GM19035 (cell line): ENCODE data around the gene PEA15.

ENCODE experiments used
- ATAC-seq: cut with Tn5 transposase; IDR thresholded peaks from one replicate; pipeline ENCODE4 v1.9.1; 2021; ENCODE audit not compliant: unreplicated experiment

PEA15 gene

DNA sequence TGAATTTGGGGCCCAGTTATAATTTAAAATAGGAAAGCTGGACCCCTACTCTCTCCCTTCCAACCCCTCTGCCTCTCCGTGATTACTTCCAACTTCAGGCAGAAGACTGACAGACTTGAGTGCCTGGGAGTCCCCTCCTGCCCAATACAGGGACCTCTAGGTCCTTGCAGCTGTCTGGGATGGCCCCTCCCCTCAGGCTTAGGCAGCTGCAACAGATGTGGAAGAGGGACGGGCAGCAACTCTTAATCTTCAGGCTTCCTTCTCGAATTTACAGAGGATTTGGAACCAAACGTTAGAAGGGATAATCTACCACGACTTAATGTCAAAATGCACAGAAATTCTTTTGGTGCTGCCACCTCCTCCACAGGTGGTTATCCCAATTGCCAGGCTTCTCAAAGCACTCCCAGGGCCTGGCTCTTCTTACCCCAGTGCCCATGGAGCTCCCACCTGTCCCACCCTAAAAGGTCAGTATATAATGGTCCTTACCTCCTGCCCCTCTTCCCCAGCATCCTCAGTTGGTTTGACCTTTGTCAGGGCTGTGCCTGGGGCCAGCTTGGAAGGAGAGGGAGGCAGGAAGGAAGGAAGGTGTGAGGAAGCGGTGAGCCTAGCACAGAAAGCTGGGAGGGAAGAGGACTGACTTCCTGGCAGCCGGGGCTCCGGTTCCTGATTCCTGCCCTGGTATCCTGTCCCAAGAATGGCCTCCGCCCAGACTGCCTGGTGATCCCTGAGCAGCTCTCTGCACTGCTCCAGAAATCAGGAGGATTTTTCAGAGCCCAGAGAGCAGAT, 2.8 kb downstream of the PEA15 start:
- ATAC-seq: no peak

DNA sequence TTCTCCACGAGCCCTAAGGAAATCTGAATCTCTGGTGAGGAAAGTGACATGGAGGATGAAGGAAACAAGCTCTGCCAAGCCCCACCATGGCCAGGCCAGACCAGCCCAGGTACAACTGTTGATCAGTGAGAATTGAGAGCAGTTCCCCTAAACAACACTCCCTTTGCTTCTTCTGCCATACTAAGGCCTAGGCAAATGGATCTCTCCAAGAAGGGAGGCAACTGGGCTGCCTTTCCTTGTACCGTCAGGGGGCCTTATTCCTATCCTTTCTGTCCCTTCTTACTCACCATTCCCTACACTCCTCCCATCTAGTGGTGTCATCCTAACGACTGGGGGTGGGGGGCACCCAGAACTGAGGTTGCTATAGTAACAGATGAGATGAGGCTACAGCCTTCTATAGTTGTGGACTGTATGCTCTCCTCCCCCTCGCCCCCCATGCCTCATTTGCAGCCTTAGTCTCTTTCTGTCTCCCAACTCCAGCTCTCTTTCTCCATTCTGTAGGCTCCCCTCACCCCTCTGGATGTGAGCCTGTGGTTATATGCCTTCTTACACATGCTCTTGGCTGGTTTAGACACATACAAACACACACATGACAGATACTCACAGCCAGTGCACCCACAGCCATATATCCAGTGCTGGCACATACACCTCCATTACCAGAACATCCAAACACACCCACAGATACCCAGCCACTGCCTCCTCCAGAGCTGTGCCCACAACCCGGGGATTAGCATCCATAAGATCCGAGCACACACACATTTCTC, 3.6 kb downstream of the PEA15 start:
- no peak for ATAC-seq

- no peak for ATAC-seq
Measured at GRCh38 chr1:160209321-160210046, 4.3 kb downstream of the PEA15 start.

- ATAC-seq: no peak
Measured at GRCh38 chr1:160210561-160210960, 5.4 kb downstream of the PEA15 start.

DNA sequence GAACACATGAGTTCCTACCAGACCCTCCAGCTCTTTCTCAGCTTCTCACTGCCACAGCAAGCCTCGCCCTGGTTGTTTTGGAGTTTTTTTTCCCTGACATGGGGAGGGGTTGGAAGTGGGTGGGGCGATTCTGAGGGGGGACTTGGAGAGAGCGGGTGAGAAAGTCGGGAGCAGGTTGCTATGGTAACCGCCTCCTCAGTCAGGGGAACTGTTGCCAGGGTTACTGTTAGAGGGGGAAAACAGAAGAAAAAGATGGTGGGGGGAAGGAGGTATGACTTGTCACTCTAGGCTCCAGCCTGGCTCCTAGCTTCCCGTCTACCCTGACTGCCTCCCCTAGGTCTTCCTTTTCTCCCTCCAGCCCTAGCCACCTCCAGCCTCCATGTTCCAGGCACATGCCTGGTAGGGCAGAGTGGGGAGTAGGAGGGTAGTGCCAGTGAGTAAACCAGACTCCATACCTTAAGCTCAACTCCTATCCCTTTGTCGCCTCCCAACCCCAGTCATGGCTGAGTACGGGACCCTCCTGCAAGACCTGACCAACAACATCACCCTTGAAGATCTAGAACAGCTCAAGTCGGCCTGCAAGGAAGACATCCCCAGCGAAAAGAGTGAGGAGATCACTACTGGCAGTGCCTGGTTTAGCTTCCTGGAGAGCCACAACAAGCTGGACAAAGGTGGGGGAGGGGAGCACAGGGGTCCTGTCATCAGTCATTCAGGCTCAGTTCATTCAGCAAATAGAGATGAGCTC, 6.0 kb downstream of the PEA15 start:
- ATAC-seq: no peak

- ATAC-seq: no peak
Measured at GRCh38 chr1:160214481-160215140, 9.4 kb downstream of the PEA15 start.

GRCh38 chr1:160216301-160216700, 11.1 kb downstream of the PEA15 start:
- no peak for ATAC-seq

- no peak for ATAC-seq
Measured at GRCh38 chr1:160217481-160218051, 12.4 kb downstream of the PEA15 start.

DNA sequence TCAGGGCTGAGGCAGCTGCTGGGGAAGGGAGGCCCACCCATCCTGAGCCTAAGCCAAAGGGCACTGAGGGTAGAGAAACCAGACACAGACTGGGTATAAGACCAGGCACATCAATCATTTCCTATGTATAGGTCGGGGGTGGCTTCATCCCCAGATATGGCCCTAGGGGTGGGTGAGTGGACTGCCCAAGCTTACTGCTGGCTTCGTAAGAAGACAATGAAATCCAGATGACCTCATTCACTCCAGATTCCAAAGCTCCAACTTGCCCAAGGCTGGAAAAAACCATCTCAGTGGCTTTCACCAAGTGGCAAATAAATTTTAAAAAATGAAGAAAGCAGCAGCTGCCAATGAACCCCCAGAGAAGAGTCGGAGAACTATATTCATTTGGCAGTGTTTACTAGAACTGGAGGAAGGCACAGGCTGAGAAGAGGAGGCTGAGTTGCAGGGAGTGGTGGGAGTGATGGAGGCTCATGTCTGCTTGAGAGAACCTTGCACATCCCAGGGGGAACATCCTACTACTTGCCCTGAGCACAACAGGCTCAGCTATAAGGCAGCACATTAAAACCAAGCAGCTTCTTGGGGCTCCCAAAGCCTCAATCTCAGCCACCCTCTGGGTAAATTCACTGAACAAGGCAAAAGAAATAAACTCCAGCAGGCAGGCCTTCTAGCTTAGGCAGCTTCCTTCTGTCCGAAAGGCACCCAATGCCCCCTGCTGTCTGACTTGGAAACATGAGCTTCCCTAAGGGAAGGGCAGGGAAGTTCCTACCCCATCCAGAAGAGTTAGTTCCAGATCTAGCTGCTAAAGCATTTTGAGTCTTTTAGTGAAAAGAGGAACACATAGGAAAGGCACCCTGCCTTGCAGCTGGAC, 14.1 kb downstream of the PEA15 start:
- no peak for ATAC-seq

GRCh38 chr1:160220301-160220700, 15.1 kb downstream of the PEA15 start:
- no peak for ATAC-seq

- ATAC-seq: no peak
Measured at GRCh38 chr1:160221089-160221488, 15.9 kb downstream of the PEA15 start.

DNA sequence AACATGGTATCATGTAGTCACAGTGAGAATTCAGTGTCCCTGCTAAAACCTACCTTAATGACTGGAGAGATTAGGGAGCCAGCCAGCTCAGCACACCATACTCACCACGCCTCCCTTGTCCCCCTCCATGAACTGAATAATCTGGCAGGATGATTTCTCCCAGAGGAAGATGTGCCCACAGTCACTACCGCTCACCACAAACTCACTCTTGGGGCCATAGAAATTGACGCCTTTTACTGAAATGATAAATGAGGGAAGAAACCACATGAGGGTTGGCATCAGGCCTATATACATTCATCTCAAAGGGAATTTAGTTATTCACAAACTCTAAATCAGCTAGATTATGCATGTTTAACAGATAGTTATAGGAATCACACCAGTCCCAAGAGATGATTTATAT, 17.4 kb downstream of the PEA15 start:
- no peak for ATAC-seq

GRCh38 chr1:160224606-160225005, 19.4 kb downstream of the PEA15 start:
- ATAC-seq: no peak

DNA sequence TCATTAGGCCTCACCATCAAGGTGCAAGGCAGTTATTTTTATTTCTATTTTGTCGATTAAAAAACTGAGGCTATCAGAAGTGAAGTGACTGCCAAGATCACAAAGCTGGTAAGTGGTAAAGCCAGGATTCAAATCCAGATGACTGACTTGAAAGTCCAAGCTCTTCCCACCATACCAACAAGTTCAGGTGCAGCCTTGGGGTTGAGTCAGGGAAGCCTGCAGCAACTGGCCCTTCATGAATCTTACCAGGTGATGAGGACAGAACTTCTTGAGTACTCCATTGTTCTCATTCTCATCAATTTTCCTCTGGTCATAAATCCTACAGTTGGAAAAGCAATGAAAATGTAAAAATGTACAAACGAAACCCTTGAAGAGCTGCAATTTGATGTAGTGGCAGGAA, 20.2 kb downstream of the PEA15 start:
- no peak for ATAC-seq

- ATAC-seq: no peak
Measured at GRCh38 chr1:160226623-160227022, 21.4 kb downstream of the PEA15 start.

- no peak for ATAC-seq
Measured at GRCh38 chr1:160227034-160227433, 21.9 kb downstream of the PEA15 start.

DNA sequence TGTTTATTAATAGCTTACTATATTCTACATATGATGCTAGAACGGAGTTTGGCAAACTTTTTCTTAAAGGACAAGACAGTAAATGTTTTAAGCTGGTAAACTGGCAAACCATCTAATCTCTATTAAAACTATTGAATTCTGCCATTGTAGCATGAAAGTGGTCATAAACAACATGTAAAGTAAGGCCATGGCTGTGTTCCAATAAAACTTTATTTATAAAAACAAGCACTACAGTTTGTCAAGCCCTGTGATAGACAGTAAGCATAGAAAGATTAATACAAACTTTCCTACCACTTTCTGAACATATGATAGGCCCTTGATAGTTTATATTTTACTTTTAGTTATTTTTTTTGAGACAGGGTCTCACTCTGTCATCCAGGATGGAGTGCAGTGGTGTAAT, 22.4 kb downstream of the PEA15 start:
- no peak for ATAC-seq

DNA sequence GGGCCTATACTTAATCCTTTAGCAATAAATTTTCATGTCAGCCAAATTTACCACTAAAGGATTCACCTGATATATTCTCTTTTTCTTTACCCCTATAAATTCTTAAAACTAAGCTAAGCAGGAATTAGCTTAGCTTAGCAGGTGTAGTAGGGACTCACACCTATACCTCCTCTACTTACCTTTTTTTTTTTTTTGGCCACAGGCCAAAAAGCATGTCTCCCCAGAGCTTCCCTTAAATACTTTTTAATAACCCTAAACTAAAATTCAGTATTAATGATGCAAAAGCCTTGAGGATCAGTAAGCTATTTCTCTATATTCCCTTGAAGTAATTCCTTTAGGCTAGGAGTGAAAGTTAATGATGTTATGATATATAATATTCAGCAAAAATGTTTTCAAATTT, 23.2 kb downstream of the PEA15 start:
- ATAC-seq: no peak

DNA sequence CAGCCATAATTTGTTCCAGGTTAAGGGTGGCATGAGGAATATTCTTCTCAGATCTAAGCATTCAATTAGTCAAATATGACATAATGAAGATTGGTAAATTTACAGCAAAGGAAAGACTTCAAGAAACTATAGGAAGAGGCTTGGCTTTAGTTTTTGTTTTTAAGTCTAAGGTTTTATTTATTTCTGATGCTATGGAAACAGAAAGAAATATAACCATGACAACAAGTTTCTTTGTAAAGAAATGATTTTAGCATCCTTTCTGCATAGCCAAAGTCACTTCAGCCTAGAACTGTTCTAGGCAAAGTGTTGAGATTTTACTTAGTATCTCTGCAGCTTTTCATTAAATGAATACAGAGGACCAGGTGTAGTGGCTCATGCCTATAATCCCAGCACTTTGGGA, 27.7 kb downstream of the PEA15 start:
- ATAC-seq: no peak
